Breast epithelium (tissue), 4 donors: ENCODE data around the gene ZNF501. TPM values are rescaled to one million over a fixed set of nuclear protein-coding genes. Genes with fewer than 3 reads are reported as not detected.
A peak's percentile ranks its signal among the peaks of the same experiment; 100 is the strongest.

ENCODE experiments used
- DNase-seq, 2 donors: peaks; one replicate each; pipeline ENCODE4 v3.0.0-alpha.2; 2019; ENCODE audit warnings: low spot score in 2 of 2
- H3K27ac ChIP-seq, 2 donors: fragments of 200-600 bp; sonication (generic) in 1 of 2; one replicate each; pipeline ENCODE4 v1.5.1; 2016 to 2019; ENCODE audit warnings: mild to moderate bottlenecking in 1 of 2
- H3K27me3 ChIP-seq, 2 donors: fragments of 200-600 bp; sonication (generic) in 1 of 2; one replicate each; pipeline versions ENCODE4 v1.5.1 to v1.6.0; 2017 to 2019; ENCODE audit warnings: control low read depth in 1 of 2, mild to moderate bottlenecking in 1 of 2
- H3K36me3 ChIP-seq: fragments of 200-600 bp; one replicate; pipeline ENCODE4 v1.5.1; 2019
- H3K4me1 ChIP-seq, 2 donors: fragments of 200-600 bp; sonication (generic); one replicate each; pipeline ENCODE4 v1.5.1; 2016 to 2019; ENCODE audit warnings: control low read depth in 1 of 2
- H3K4me3 ChIP-seq, 3 donors: fragments of 200-600 bp; sonication (generic); 1 replicate in 2 of 3; 2 replicates in 1 of 3; pipeline ENCODE4 v1.5.1; 2016 to 2019; ENCODE audit warnings: mild to moderate bottlenecking in 3 of 3, moderate library complexity in 2 of 3
- H3K9me3 ChIP-seq, 2 donors: fragments of 200-600 bp; sonication (generic) in 1 of 2; one replicate each; pipeline ENCODE4 v1.5.1; 2016 to 2019; ENCODE audit warnings: control low read depth in 1 of 2
- CTCF ChIP-seq, 3 donors: fragments of 450-650 bp; IDR thresholded peaks; one replicate each; pipeline ENCODE4 v1.5.1; 2016 to 2017; ENCODE audit warnings: antibody characterized with exemption in 3 of 3, mild to moderate bottlenecking in 3 of 3, moderate library complexity in 3 of 3
- POLR2A ChIP-seq: fragments of 450-650 bp; IDR thresholded peaks from one replicate; pipeline ENCODE4 v1.6.1; 2016; ENCODE audit warnings: antibody characterized with exemption, mild to moderate bottlenecking, moderate library complexity
- POLR2AphosphoS5 ChIP-seq, 3 donors: sonication (generic); formaldehyde crosslinking; IDR thresholded peaks; one replicate each; pipeline ENCODE4 v1.6.1; 2017; ENCODE audit warnings: antibody characterized with exemption in 3 of 3
- intact Hi-C: fragments of 100-400 bp; cut with DNase I; formaldehyde crosslinking; loops from one replicate; pipeline ENCODE4 v1.15.1; 2023; ENCODE audit warnings: low total_unique reads
- total RNA-seq, 3 donors: library from RNA; depleted of rRNA; stranded (reverse); fragments of >200 nt; gene quantifications; one replicate each; pipeline ENCODE4 v1.1.0, GENCODE V29; 2016

ZNF501 gene
- total RNA-seq, 3 donors from 2014 or later = 4.9 to 9.1 (median 5.4) TPM

DNA sequence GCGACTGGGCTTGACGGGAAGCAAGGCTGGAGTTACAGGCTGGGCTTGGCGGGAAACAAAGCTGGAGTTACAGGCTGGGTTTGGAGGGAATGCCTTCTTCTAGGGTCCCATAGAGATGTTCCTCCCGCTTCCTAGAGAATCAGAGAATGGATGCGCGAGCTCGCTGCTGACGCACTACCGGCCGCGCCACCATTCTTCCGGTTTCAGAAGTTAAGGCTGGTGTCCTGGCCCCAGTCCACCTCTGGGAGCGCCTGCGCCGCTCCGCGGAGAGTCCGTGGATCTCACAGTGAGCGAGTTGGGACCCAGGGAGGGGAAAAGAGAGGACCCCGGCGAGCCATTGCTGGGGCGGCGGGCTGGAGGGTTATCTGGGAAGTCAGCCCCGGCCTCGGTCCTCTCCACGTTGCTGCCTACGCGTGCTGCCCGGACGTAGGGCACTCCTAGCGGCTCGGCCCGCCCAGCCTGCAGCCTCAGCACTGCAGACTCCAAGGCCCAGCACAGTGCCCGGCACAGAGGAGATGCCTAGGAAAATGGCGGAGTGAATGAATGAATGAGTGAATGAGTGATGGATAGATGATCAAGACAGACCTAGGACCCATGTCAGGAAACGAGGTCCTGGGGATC, 16.9 kb upstream of the ZNF501 start, which contains the start of gene ZNF502:
Gene ZNF502, plus strand, starts transcription at position 206 of the 621 bp plus-strand sequence. CDS start 7,602 bp downstream, outside the sequence.
- peaks cover 27 to 37% of the 10 kb centered on the region in 2 donors for H3K9me3 ChIP-seq
- DNase-seq = peak; percentile 67 to 75
- intact Hi-C loops = no loop called here
- peak within 1 kb of the TSS; percentile 80 for H3K27ac ChIP-seq
- peaks cover 10% of the 10 kb centered on the region for H3K36me3 ChIP-seq
- H3K27me3 ChIP-seq = no peaks in the 10 kb centered on the region
- H3K4me1 ChIP-seq = no peaks in the 10 kb centered on the region
- peak within 1 kb of the TSS; percentile 90 to 97 (median 91) for H3K4me3 ChIP-seq
- no peak for TF ChIP-seq POLR2A
- peak in 2 of 3 donors; percentile 26 to 37 for TF ChIP-seq CTCF (IDR thresholded peaks at IDR 0.05)
- peak; percentile 12 to 54 (median 16) for TF ChIP-seq POLR2AphosphoS5 (IDR thresholded peaks at IDR 0.05)

- Histone ChIP-seq H3K36me3 (peaks cover 14% of the 10 kb centered on the region), H3K27ac (no peak overlapping the region), H3K4me1 (no peaks in the 10 kb centered on the region), H3K4me3 (peak overlapping the region in 1 of 3 donors; percentile 6), H3K9me3 (peaks cover 95 to 99% of the 10 kb centered on the region in 2 donors), H3K27me3 (no peaks in the 10 kb centered on the region)
- DNase-seq = no peak
- intact Hi-C loops = no loop called here
- no peak for TF ChIP-seq POLR2AphosphoS5 (IDR thresholded peaks at IDR 0.05)
- no peak for TF ChIP-seq CTCF (IDR thresholded peaks at IDR 0.05)
- TF ChIP-seq POLR2A = no peak
Observed at GRCh38 chr3:44721231-44722102, 8.0 kb upstream of the ZNF501 start.

DNA sequence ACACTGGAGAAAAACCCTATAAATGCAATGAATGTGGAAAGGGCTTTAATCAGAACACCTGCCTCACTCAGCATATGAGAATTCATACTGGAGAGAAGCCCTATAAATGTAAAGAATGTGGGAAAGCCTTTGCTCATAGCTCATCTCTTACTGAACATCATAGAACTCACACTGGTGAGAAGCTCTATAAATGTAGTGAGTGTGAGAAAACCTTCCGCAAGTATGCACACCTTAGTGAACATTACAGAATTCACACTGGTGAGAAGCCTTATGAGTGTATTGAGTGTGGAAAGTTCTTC, 7.4 kb upstream of the ZNF501 start:
- peaks cover 14% of the 10 kb centered on the region for H3K36me3 ChIP-seq
- no peaks in the 10 kb centered on the region for H3K4me1 ChIP-seq
- no peak for DNase-seq
- intact Hi-C loops = no loop called here
- H3K27me3 ChIP-seq = no peaks in the 10 kb centered on the region
- H3K27ac ChIP-seq = no peak overlapping the region
- peak overlapping the region in 1 of 3 donors; percentile 6 for H3K4me3 ChIP-seq
- peaks cover 95 to 99% of the 10 kb centered on the region in 2 donors for H3K9me3 ChIP-seq
- TF ChIP-seq POLR2AphosphoS5 (IDR thresholded peaks at IDR 0.05) (no peak), CTCF (IDR thresholded peaks at IDR 0.05) (no peak), POLR2A (no peak)

- TF ChIP-seq CTCF (IDR thresholded peaks at IDR 0.05) = no peak
- no peak for TF ChIP-seq POLR2A
- no peak for TF ChIP-seq POLR2AphosphoS5 (IDR thresholded peaks at IDR 0.05)
- H3K27me3 ChIP-seq = no peaks in the 10 kb centered on the region
- no peaks in the 10 kb centered on the region for H3K4me1 ChIP-seq
- intact Hi-C loops = no loop called here
- peaks cover 70 to 86% of the 10 kb centered on the region in 2 donors for H3K9me3 ChIP-seq
- H3K27ac ChIP-seq = no peak overlapping the region
- H3K4me3 ChIP-seq = no peak overlapping the region
- DNase-seq = no peak
- H3K36me3 ChIP-seq = peaks cover 5% of the 10 kb centered on the region
Observed at GRCh38 chr3:44734646-44735168, 5.3 kb downstream of the ZNF501 start.

- intact Hi-C loops = no loop called here
- Histone ChIP-seq H3K4me3 (peak overlapping the region; percentile 69 to 88 (median 86)), H3K9me3 (peaks cover 0 to 11% of the 10 kb centered on the region in 2 donors), H3K36me3 (no peaks in the 10 kb centered on the region), H3K27me3 (no peaks in the 10 kb centered on the region), H3K27ac (peak overlapping the region; percentile 79 to 81), H3K4me1 (no peaks in the 10 kb centered on the region)
- DNase-seq = peak in 1 of 2 donors; percentile 54
- no peak for TF ChIP-seq CTCF (IDR thresholded peaks at IDR 0.05)
- TF ChIP-seq POLR2A = no peak
- TF ChIP-seq POLR2AphosphoS5 (IDR thresholded peaks at IDR 0.05) = no peak
Observed at GRCh38 chr3:44761101-44761423, 31.6 kb downstream of the ZNF501 start.
